GM12801 (cell line): Measurements from ENCODE around the gene RUNX3.

ENCODE experiments used
- TF ChIP-seq, protein P1 (sequence below): IDR thresholded peaks from one replicate; pipeline ENCODE4 v1.5.1; 2011; ENCODE audit warnings: control low read depth; ENCODE audit not compliant: insufficient read length; ENCODE audit errors: extremely low read depth

RUNX3 gene

DNA sequence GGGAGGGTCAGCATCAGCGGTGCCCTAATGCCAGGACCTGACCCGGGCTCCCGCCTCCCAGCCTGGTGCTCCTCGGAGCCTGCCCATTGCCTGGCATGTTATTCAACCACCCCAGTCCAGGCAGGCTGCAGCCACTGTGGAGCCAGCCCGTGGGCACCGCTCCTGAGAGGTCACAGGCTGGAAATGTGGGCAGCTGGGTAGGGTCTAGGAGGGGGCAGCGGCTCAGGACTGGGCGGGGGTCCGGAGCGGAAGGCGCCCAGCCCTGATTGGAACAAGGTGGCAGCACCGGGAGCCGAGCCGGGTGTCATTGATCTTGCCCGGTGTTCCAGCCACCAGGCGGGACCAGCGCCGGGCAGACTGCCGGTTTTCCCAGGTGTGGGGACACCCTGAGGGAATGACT, 12.7 kb upstream of the RUNX3 start:
- TF ChIP-seq, protein P1, sequence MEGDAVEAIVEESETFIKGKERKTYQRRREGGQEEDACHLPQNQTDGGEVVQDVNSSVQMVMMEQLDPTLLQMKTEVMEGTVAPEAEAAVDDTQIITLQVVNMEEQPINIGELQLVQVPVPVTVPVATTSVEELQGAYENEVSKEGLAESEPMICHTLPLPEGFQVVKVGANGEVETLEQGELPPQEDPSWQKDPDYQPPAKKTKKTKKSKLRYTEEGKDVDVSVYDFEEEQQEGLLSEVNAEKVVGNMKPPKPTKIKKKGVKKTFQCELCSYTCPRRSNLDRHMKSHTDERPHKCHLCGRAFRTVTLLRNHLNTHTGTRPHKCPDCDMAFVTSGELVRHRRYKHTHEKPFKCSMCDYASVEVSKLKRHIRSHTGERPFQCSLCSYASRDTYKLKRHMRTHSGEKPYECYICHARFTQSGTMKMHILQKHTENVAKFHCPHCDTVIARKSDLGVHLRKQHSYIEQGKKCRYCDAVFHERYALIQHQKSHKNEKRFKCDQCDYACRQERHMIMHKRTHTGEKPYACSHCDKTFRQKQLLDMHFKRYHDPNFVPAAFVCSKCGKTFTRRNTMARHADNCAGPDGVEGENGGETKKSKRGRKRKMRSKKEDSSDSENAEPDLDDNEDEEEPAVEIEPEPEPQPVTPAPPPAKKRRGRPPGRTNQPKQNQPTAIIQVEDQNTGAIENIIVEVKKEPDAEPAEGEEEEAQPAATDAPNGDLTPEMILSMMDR = no peak

DNA sequence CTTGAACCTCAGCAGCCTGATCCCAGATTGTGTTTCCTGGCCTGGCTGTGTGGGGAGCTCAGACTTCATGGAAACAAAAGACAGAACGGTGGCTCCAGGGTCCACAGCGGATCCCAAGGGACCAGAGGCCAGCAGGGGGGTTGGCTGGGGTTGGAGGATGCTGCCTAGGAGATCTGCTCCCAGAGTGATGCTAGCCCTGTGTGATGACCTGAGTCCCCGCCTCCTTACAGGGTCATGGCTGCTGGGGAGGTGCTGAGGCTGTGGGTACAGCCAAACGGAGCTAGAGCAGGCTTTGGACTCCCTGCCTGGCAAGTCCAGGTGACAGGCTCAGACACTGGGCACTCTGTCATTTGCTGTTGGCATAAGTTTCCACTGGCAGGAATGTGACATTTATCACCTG, 11.5 kb upstream of the RUNX3 start:
- TF ChIP-seq, protein P1 = no peak

DNA sequence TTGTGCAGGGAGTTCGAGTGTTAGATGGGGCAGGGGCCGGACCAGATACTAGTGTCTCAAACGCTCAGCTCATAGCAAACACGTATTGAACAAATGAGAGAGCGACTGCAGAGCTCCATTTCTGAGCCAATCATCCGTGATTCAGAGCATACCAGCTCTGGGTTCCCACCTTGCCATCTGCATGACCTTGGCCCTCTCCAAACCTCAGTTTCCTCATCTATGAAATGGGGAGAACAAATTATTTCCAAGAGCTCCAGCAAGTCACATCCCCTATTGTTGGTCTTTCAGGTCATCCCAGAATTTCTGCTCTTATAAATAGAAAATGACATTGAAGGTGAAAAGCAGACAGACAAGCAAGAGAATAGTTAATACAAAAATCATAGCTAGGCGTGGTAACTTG, 10.2 kb upstream of the RUNX3 start:
- TF ChIP-seq, protein P1 = no peak

DNA sequence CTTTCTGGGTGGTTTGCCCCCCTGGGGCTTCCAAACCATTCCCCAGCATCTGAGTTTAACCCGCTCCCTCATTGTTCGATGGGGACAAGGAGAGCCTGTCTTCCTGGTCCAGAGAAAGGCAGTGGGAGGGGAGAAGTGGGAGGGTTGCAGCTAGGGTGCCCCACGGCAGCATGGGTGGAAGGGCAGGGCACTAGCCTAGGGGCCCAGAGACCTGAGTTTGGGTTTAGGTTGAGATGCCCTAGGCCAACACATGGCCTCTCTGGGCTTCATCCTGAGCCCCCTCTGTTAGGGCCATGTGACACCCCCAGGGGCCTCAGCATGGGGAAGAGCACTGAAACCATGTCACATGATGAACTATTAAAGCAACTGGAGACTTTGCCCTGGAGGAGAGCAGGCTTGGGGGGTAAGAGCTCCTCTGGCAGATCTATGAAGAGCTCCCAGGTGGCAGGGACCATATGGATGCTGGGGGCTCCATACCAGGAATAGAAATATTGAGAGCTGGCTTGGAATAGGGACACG, 9.7 kb upstream of the RUNX3 start:
- TF ChIP-seq, protein P1 = no peak

DNA sequence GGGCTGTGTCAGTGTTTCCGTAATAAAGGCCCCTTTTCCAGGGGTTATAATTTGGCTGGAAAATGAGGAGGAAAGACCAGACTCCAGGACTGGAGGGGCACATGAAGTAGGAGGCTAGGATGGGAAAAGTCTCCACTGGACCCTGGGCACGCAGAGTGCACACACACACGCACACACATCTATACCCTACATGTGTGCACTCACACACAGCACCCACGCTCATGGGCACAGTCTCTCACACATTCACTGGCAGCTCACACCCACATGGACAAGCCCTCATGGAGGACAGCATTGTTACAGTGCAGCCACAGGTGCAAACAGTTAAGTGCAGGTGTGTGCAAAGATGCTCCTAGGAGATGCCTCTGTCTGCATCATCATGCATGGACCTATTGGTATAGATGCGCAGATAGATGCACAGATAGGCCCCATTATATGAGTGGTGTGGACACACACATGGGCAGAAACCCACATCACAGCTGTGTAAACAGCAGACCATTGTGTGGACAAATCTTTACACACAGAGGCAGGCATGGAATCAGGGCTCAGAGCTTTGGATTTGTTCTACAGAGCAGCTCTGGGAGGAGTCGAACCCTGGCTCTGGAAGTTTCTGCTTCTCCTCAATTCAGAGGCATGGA, 9.1 kb upstream of the RUNX3 start:
- TF ChIP-seq, protein P1 = no peak

DNA sequence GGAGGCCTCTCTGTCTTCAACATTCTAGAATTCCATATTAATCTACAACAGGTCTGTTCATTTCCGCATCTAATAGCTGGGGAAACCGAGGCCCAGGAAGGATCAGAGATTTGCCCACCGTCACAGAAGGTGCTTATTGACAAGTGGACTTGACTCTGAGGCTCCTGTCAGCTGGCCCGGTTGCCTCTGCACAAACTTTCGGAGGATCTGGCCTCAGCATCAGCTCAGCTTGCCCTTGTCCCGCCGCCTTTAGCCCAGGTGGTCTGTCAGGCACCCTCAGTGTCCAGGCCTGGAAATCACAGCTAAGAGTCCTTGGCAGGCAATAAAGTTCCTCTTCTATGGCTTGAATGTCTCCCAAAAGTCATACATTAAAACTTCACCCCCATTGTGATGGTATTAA, 8.2 kb upstream of the RUNX3 start:
- TF ChIP-seq, protein P1 = no peak

DNA sequence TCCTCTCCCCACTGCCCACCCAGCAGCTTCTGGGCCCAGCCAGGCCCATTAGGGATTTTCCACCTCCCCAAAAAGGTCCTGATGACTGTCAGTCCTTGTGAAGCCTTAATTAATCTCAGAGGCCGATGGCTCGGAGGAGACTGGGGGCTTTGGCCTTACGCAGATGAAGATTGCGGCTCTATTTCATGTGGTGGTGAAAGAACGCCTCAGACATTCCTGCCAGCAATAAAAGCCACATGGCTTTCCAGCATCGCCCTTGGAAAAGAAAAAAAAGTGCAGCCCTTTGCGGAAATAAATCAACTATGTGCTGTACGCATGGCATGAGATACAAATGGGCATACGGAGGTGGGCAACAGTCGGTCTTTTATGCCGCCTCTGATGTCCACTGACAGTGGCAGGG, 6.6 kb upstream of the RUNX3 start:
- TF ChIP-seq, protein P1 = no peak
